ENCODE measurements around the gene PEX7. TPM values are rescaled to one million over a fixed set of nuclear protein-coding genes. Genes with fewer than 3 reads are reported as not detected.
A peak's percentile ranks its signal among the peaks of the same experiment; 100 is the strongest.

The PEX7 gene
- total RNA-seq, 2 experiments from 2014 or later, result 2.0 to 3.4 TPM

DNA sequence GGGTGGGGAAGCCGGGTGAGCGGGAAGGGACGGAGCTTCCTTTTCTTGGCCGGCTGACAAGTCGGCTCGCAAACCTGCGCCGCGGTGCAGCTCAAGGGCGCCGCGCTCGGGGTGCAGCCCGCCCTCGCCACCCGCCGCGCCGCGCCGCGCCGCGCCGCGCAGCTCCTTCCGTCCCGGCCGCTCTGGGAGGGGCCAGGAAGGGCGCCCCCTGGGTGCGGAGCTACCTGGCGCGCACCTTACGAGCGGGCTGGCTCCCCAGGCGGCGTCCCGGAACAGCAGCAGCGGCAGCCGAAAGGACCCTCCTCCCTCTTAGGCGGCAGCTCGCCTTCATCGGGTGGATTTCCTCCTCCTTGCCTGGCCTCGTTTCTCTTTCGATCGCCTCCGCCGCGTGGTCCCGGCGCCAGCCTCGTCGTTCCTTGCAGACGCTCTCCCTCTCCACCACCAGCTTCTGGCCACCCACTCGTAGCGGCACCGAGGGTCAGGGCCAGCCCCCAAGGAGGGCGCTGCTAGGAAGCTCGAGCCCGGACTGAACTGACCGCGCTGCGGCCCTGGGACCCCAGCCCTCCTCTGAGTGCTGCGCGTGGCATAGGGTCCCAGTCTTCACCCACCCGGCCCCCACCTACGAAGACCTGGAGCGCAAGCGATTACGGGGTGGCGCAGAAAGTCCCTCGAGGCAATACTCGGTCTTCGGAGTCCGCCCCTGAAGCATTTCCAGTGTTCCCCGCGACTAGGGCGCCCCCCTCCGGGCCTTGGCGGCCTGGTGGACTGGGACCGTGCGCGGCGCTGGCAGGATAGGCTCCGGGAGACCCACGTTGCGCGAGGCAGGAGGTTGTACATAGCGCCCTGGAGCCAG is 29.8 kb upstream of the PEX7 start, which contains the start of gene MAP3K5:
Gene MAP3K5, minus strand, starts transcription at position 68 of the 853 bp plus-strand sequence. CDS start 320 bp downstream, outside the sequence.
- Mint-ChIP-seq H3K4me1 (ENCODE audit: low read depth) (peaks cover 40% of the 10 kb centered on the region), H3K36me3 (ENCODE audit: low read depth) (peaks cover 16% of the 10 kb centered on the region), H3K27ac (peak within 1 kb of the TSS; percentile 99), H3K9me3 (no peaks in the 10 kb centered on the region), H3K27me3 (no peaks in the 10 kb centered on the region), H3K4me3 (peak within 1 kb of the TSS; percentile 97)
- ChIA-PET POLR2A (interaction anchor here (0.6 to 8.6 kb wide), 47 partner anchors 8 to 503 kb away, joined by 3 to 151 read pairs (median 5); partner anchors contain the start of genes BCLAF1 and PEX7), CTCF (interaction anchor here (0.6 to 8.2 kb wide), 57 partner anchors 9 to 1611 kb away, joined by 3 to 224 read pairs (median 5); partner anchors contain the start of gene PEX7)
- ATAC-seq (ENCODE audit: poor library complexity), result peak; percentile 79
- Histone ChIP-seq H3K9me3 (ENCODE audit: control insufficient read depth in 1 of 2, insufficient read depth in 1 of 2, low read length in 2 of 2) (no peaks in the 10 kb centered on the region), H3K36me3 (ENCODE audit: insufficient read depth, low read length) (no peaks in the 10 kb centered on the region), H3K27ac (ENCODE audit: low read depth in 1 of 2, low read length in 2 of 2) (peak within 1 kb of the TSS; percentile 88 to 98), H3K27me3 (ENCODE audit: control insufficient read depth in 1 of 2, insufficient read depth in 2 of 2, low read length in 2 of 2) (no peaks in the 10 kb centered on the region), H3K4me3 (ENCODE audit: low read length) (peak within 1 kb of the TSS; percentile 74), H3K4me1 (ENCODE audit: insufficient read depth, low read length) (peaks cover 22% of the 10 kb centered on the region)
- TF ChIP-seq, protein P1, sequence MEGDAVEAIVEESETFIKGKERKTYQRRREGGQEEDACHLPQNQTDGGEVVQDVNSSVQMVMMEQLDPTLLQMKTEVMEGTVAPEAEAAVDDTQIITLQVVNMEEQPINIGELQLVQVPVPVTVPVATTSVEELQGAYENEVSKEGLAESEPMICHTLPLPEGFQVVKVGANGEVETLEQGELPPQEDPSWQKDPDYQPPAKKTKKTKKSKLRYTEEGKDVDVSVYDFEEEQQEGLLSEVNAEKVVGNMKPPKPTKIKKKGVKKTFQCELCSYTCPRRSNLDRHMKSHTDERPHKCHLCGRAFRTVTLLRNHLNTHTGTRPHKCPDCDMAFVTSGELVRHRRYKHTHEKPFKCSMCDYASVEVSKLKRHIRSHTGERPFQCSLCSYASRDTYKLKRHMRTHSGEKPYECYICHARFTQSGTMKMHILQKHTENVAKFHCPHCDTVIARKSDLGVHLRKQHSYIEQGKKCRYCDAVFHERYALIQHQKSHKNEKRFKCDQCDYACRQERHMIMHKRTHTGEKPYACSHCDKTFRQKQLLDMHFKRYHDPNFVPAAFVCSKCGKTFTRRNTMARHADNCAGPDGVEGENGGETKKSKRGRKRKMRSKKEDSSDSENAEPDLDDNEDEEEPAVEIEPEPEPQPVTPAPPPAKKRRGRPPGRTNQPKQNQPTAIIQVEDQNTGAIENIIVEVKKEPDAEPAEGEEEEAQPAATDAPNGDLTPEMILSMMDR (IDR thresholded peaks at IDR 0.05), result peak; percentile 93
- intact Hi-C loops (cut with DNase I, micrococcal nuclease), result loop anchor here (1.0 to 10.0 kb wide), 8 partner anchors 30 to 508 kb away; partner anchors contain the start of genes BCLAF1 (in 2 of the 2) and PEX7 (in 1 of the 2)
- DNase-seq, result peak; percentile 89 to 97 (median 96)

DNA sequence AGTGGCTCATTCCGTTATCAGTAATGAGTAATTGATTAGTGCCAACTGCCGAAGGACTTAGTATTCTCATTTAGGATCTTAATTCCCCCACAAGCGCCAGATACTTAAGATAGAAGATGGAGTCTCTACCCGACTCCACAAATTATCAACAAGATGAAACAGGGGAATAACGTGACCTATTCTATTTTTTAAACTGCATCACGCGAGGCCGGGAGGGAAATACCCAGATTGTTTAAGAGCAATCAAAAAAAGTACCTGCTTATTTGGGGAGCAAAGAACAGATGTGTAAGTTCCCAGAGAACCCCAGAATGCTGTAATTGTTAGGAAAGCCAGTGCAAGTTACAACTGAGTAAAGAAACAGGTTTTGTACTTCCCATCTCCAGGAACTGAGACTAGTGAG is 29.0 kb upstream of the PEX7 start:
- no peaks in the 10 kb centered on the region for H3K27me3 ChIP-seq (ENCODE audit: control insufficient read depth in 1 of 2, insufficient read depth in 2 of 2, low read length in 2 of 2)
- H3K4me3 ChIP-seq (ENCODE audit: low read length), result peak overlapping the region; percentile 74
- intact Hi-C loops (cut with DNase I, micrococcal nuclease), result loop anchor here (1.0 to 10.0 kb wide), 7 partner anchors 29 to 509 kb away; partner anchors contain the start of genes BCLAF1 (in 2 of the 2) and PEX7 (in 1 of the 2)
- peaks cover 15% of the 10 kb centered on the region for H3K36me3 Mint-ChIP-seq (ENCODE audit: low read depth)
- no peaks in the 10 kb centered on the region for H3K27me3 Mint-ChIP-seq
- DNase-seq, result peak in 2 of 14 experiments; percentile 76 to 77
- H3K27ac ChIP-seq (ENCODE audit: low read depth in 1 of 2, low read length in 2 of 2), result peak overlapping the region; percentile 88 to 98
- no peaks in the 10 kb centered on the region for H3K9me3 Mint-ChIP-seq
- peak overlapping the region; percentile 99 for H3K27ac Mint-ChIP-seq
- H3K36me3 ChIP-seq (ENCODE audit: insufficient read depth, low read length), result no peaks in the 10 kb centered on the region
- ChIA-PET POLR2A (interaction anchor here (0.6 to 8.6 kb wide), 11 partner anchors 17 to 504 kb away, joined by 3 to 151 read pairs (median 41); partner anchors contain the start of genes BCLAF1 and PEX7), CTCF (interaction anchor here (0.7 to 8.2 kb wide), 15 partner anchors 8 to 191 kb away, joined by 3 to 224 read pairs (median 13); partner anchors contain the start of gene PEX7)
- TF ChIP-seq, protein P1 (IDR thresholded peaks at IDR 0.05), result no peak
- H3K4me1 Mint-ChIP-seq (ENCODE audit: low read depth), result peaks cover 32% of the 10 kb centered on the region
- peaks cover 20% of the 10 kb centered on the region for H3K4me1 ChIP-seq (ENCODE audit: insufficient read depth, low read length)
- H3K9me3 ChIP-seq (ENCODE audit: control insufficient read depth in 1 of 2, insufficient read depth in 1 of 2, low read length in 2 of 2), result no peaks in the 10 kb centered on the region
- no peak for ATAC-seq (ENCODE audit: poor library complexity)
- H3K4me3 Mint-ChIP-seq, result peak overlapping the region; percentile 97

DNA sequence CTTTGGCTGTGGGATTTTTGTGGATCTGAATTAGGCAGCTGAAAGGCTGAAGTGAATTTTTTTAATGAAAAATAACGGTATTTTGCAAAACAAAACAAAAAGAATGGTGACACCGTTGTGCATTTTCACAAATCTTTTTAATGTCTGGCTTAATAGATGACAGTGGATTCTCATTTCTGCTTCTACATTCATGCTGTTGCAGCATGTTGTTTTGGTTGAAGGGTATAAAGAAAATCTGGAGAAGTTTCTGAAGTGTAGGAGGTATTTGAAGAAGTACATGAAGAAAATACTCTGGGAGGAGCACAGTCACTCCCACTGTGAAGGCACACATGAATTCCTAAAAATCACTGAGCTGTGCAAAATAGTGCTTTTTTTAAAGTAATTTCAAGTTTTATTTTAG is 27.0 kb upstream of the PEX7 start:
- Histone ChIP-seq H3K27me3 (ENCODE audit: control insufficient read depth in 1 of 2, insufficient read depth in 2 of 2, low read length in 2 of 2) (no peaks in the 10 kb centered on the region), H3K9me3 (ENCODE audit: control insufficient read depth in 1 of 2, insufficient read depth in 1 of 2, low read length in 2 of 2) (no peaks in the 10 kb centered on the region), H3K36me3 (ENCODE audit: insufficient read depth, low read length) (no peaks in the 10 kb centered on the region), H3K4me3 (ENCODE audit: low read length) (no peak overlapping the region), H3K4me1 (ENCODE audit: insufficient read depth, low read length) (peaks cover 8% of the 10 kb centered on the region), H3K27ac (ENCODE audit: low read depth in 1 of 2, low read length in 2 of 2) (no peak overlapping the region)
- no peak overlapping the region for H3K27ac Mint-ChIP-seq
- H3K27me3 Mint-ChIP-seq, result no peaks in the 10 kb centered on the region
- TF ChIP-seq, protein P1 (IDR thresholded peaks at IDR 0.05), result no peak
- DNase-seq, result no peak
- ChIA-PET POLR2A (no interaction called here), CTCF (interaction anchor here (1.4 to 8.2 kb wide), 2 partner anchors 27 to 151 kb away, joined by 5 to 224 read pairs; partner anchors contain the start of gene PEX7)
- intact Hi-C loops (cut with DNase I, micrococcal nuclease), result loop anchor here (2.0 to 10.0 kb wide), 3 partner anchors 25 to 511 kb away; partner anchors contain the start of gene BCLAF1 (in 2 of the 2)
- peaks cover 11% of the 10 kb centered on the region for H3K36me3 Mint-ChIP-seq (ENCODE audit: low read depth)
- no peak for ATAC-seq (ENCODE audit: poor library complexity)
- no peak overlapping the region for H3K4me3 Mint-ChIP-seq
- H3K9me3 Mint-ChIP-seq, result no peaks in the 10 kb centered on the region
- peaks cover 21% of the 10 kb centered on the region for H3K4me1 Mint-ChIP-seq (ENCODE audit: low read depth)

Data from CD4-positive, alpha-beta T cell (primary cell).